Cardiac muscle cell (in vitro differentiated cells and primary cell): ENCODE data around the gene CHD6. TPM values are rescaled to one million over a fixed set of nuclear protein-coding genes. Genes with fewer than 3 reads are reported as not detected.

Source experiments
- DNase-seq, 2 donors: peaks; one replicate each; pipeline versions ENCODE4 v3.0.0 to v3.0.0-alpha.2; 2010 to 2017; ENCODE audit warnings: low read depth in 1 of 2, low spot score in 1 of 2
- H3K27ac ChIP-seq: fragments of 200-600 bp; sonication (generic); 2 replicates; pipeline ENCODE4 v1.5.1; 2016
- H3K27me3 ChIP-seq: fragments of 200-600 bp; sonication (generic); 2 replicates; pipeline ENCODE4 v1.6.0; 2016; ENCODE audit warnings: control low read depth
- H3K36me3 ChIP-seq: fragments of 200-600 bp; sonication (generic); 2 replicates; pipeline ENCODE4 v1.5.1; 2016; ENCODE audit warnings: control low read depth
- H3K4me1 ChIP-seq: fragments of 200-600 bp; sonication (generic); 2 replicates; pipeline ENCODE4 v1.8.1; 2017; ENCODE audit warnings: low read depth, mild to moderate bottlenecking, mixed run types
- H3K4me3 ChIP-seq: fragments of 200-600 bp; sonication (generic); 2 replicates; pipeline ENCODE4 v1.5.1; 2016; ENCODE audit warnings: mild to moderate bottlenecking
- H3K9me3 ChIP-seq: fragments of 200-600 bp; sonication (generic); 2 replicates; pipeline ENCODE4 v1.5.1; 2017; ENCODE audit warnings: low read depth, mild to moderate bottlenecking, control low read depth
- CTCF ChIP-seq: IDR thresholded peaks from 2 replicates; pipeline ENCODE4 v1.5.1; 2012; ENCODE audit warnings: low read depth, mild to moderate bottlenecking, low read length
- polyA plus RNA-seq: library from polyadenylated mRNA; unstranded; fragments of >200 nt; fragmentation: Nextera tagmentation; extraction: Ambion mirVana; gene quantifications from 2 replicates; pipeline ENCODE4 v1.2.1, GENCODE V29; 2016
- total RNA-seq: library from RNA; depleted of rRNA; stranded (reverse); fragments of >200 nt; gene quantifications from 2 replicates; pipeline ENCODE4 v1.2.3, GENCODE V29; 2016

The CHD6 gene
- total and polyA plus RNA-seq, 2 experiments from 2014 or later, result 56.3 to 61.9 TPM

DNA sequence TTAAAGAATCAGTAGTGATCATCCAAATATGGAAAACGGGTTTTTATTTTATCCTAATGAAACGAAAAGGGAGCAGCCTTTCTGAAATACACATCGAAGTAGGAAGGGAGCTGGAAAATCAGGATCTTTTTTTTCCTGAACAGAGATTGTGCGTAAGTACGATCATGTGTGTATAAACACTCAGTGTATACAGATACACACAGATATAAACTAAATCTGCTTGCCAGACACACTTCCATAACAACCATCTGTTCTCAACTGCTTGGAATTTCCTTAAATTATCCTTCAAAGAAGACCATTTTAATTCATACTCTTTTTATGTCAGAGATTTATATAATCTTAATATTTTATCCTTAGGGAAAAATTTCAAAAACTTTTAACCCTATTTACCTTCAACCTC is 110.7 kb downstream of the CHD6 start:
- no peak for DNase-seq
- no peak for TF ChIP-seq CTCF
- Histone ChIP-seq H3K9me3 (no peaks in the 10 kb centered on the region), H3K36me3 (peaks cover 8% of the 10 kb centered on the region), H3K27me3 (no peaks in the 10 kb centered on the region), H3K4me3 (no peak overlapping the region), H3K4me1 (peaks cover 9% of the 10 kb centered on the region), H3K27ac (no peak overlapping the region)

GRCh38 chr20:41506192-41506915 is 111.8 kb downstream of the CHD6 start:
- no peak overlapping the region for H3K4me3 ChIP-seq
- H3K4me1 ChIP-seq, result peaks cover 9% of the 10 kb centered on the region
- no peaks in the 10 kb centered on the region for H3K9me3 ChIP-seq
- TF ChIP-seq CTCF, result no peak
- H3K27me3 ChIP-seq, result no peaks in the 10 kb centered on the region
- peaks cover 3% of the 10 kb centered on the region for H3K36me3 ChIP-seq
- DNase-seq, result no peak
- H3K27ac ChIP-seq, result no peak overlapping the region

DNA sequence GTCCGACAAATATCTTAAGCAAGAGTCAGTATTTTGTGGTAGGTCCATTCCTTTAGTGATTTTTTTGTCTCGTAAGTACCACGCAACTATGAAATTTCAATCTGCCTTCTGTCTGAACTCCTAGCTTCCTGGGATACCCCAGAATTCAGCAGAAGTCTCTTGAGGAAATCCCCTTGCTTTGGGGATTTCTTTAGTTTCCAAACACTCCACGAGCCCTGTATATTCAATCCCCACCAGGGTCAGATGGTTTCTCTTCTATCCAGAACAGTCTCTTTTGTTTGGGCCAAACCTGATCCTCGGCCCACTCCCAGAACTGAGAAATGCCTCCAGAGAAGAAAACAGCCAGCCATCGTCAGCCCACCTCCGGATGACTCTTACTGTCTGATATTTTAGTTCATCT is 113.0 kb downstream of the CHD6 start:
- no peak for TF ChIP-seq CTCF
- Histone ChIP-seq H3K36me3 (peaks cover 3% of the 10 kb centered on the region), H3K4me1 (peaks cover 7% of the 10 kb centered on the region), H3K27ac (no peak overlapping the region), H3K9me3 (no peaks in the 10 kb centered on the region), H3K27me3 (no peaks in the 10 kb centered on the region), H3K4me3 (no peak overlapping the region)
- DNase-seq, result no peak

- no peaks in the 10 kb centered on the region for H3K27me3 ChIP-seq
- peaks cover 20% of the 10 kb centered on the region for H3K36me3 ChIP-seq
- H3K9me3 ChIP-seq, result no peaks in the 10 kb centered on the region
- H3K27ac ChIP-seq, result no peak overlapping the region
- no peak overlapping the region for H3K4me3 ChIP-seq
- DNase-seq, result no peak
- no peaks in the 10 kb centered on the region for H3K4me1 ChIP-seq
- TF ChIP-seq CTCF, result no peak
These were observed 116.8 kb downstream of the CHD6 start for GRCh38 chr20:41501376-41501775.

DNA sequence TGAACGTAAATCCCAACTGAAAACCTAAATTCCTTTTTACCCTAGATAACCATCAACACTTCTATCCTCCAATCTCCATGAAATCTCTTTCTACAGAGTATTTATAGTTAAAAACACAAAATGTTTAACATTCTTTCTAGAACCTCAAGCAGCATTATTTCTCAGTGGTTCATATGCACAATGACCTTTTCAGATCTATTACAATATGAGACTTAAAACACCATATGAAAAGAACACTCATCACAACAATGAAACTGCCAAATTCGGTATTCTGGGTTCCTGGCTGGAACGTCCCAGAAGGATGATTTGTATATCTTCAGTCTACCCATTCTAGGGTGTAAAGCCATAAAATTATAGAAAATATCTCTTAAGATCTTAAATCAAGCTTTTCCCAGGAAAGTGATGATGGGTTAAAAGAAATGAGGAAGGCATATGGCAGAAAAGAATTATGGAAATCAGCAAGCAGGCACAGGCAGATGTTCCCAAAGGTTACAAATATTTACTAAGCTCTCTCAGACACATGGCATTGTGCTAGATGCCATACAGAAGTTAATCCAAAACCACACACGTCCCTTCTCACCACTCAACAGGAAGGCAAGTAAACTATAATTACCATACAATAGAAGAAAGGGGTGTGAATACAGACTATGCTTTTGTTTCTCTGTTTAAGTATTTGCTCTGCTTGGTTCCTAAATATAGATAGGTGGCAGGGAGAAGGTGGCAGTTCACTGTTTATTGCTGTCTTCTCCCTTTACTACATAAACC is 118.0 kb downstream of the CHD6 start:
- H3K27ac ChIP-seq, result peak overlapping the region; percentile 1
- no peak overlapping the region for H3K4me3 ChIP-seq
- H3K4me1 ChIP-seq, result no peaks in the 10 kb centered on the region
- TF ChIP-seq CTCF, result no peak
- no peaks in the 10 kb centered on the region for H3K9me3 ChIP-seq
- no peaks in the 10 kb centered on the region for H3K27me3 ChIP-seq
- DNase-seq, result no peak
- H3K36me3 ChIP-seq, result peaks cover 24% of the 10 kb centered on the region
